A673 (cell line): Measurements from ENCODE around the gene EML2. TPM values are rescaled to one million over a fixed set of nuclear protein-coding genes. Genes with fewer than 3 reads are reported as not detected.
A peak's percentile ranks its signal among the peaks of the same experiment; 100 is the strongest.

Experiments used
- BruUV-seq: library from RNA; stranded (reverse); fragments of 400-500 nt; replicated peaks from 2 replicates; lab custom pipeline; 2021; lab: Mats Ljungman, UMichigan
- CTCF ChIA-PET: fragments of 300-600 bp; sonication (Branson Sonifier 250); formaldehyde crosslinking; loops from one replicate; lab custom pipeline; 2022; ENCODE audit warnings: antibody characterized with exemption; lab: Charles Lee
- POLR2A ChIA-PET: fragments of 300-600 bp; sonication (Branson Sonifier 250); formaldehyde crosslinking; loops from one replicate; lab custom pipeline; 2022; ENCODE audit warnings: antibody characterized with exemption; ENCODE audit not compliant: low non-redundant PET; lab: Charles Lee
- DNase-seq: peaks from one replicate; pipeline ENCODE4 v3.0.0-alpha.2; 2015; ENCODE audit warnings: low spot score
- H3K27ac ChIP-seq: fragments of 200-600 bp; sonication (generic); 2 replicates; pipeline ENCODE4 v1.5.1; 2016; ENCODE audit warnings: mixed run types, low read depth, mild to moderate bottlenecking, mixed read lengths, antibody characterized with exemption, low read length; ENCODE audit not compliant: poor library complexity, severe bottlenecking
- H3K27me3 ChIP-seq: fragments of 200-600 bp; sonication (generic); replicated peaks from 2 replicates; pipeline ENCODE4 v1.6.1; 2017; ENCODE audit warnings: mixed run types, low read depth, mild to moderate bottlenecking, mixed read lengths, antibody characterized with exemption, low read length; ENCODE audit not compliant: insufficient read depth, poor library complexity
- H3K36me3 ChIP-seq: fragments of 200-600 bp; sonication (generic); 2 replicates; pipeline ENCODE4 v1.6.1; 2016; ENCODE audit warnings: mixed run types, mild to moderate bottlenecking, mixed read lengths, antibody characterized with exemption, low read length; ENCODE audit not compliant: insufficient read depth, poor library complexity, severe bottlenecking
- H3K4me1 ChIP-seq: fragments of 200-600 bp; sonication (generic); 2 replicates; pipeline ENCODE4 v1.6.1; 2017; ENCODE audit warnings: mixed run types, mild to moderate bottlenecking, mixed read lengths, antibody characterized with exemption, low read length; ENCODE audit not compliant: insufficient read depth, poor library complexity, severe bottlenecking
- H3K4me3 ChIP-seq: fragments of 200-600 bp; sonication (generic); 2 replicates; pipeline ENCODE4 v1.5.1; 2016; ENCODE audit warnings: low read depth, mixed run types, mild to moderate bottlenecking, mixed read lengths, low read length; ENCODE audit not compliant: poor library complexity, severe bottlenecking
- H3K9me3 ChIP-seq: fragments of 200-600 bp; sonication (generic); 2 replicates; pipeline ENCODE4 v1.6.1; 2016; ENCODE audit warnings: mixed run types, low read depth, mild to moderate bottlenecking, mixed read lengths, antibody characterized with exemption, low read length; ENCODE audit not compliant: poor library complexity, severe bottlenecking
- EZH2 ChIP-seq: fragments of 200-600 bp; sonication (generic); IDR thresholded peaks from 2 replicates; pipeline ENCODE4 v1.6.1; 2017; ENCODE audit warnings: borderline replicate concordance, low read depth, mild to moderate bottlenecking, mixed read lengths, antibody characterized with exemption, low read length; ENCODE audit not compliant: poor library complexity, severe bottlenecking
- intact Hi-C: fragments of 100-400 bp; cut with micrococcal nuclease; formaldehyde crosslinking; loops from one replicate; pipeline ENCODE4 v1.10.0; 2022; ENCODE audit not compliant: unreplicated experiment
- total RNA-seq: library from RNA; stranded (reverse); gene quantifications from 2 replicates; pipeline ENCODE4 v1.2.3, GENCODE V29; 2021
- TF ChIP-seq, protein P1 (sequence below): fragments of 300-800, 200-600 bp; sonication (generic); conservative IDR thresholded peaks from 2 replicates; pipeline ENCODE4 v1.5.1; 2017; ENCODE audit warnings: low read depth, mild to moderate bottlenecking, antibody characterized with exemption, low read length, moderate library complexity, mixed read lengths

Gene EML2
- total RNA-seq, 1 experiment from 2014 or later, result 17.0 TPM

DNA sequence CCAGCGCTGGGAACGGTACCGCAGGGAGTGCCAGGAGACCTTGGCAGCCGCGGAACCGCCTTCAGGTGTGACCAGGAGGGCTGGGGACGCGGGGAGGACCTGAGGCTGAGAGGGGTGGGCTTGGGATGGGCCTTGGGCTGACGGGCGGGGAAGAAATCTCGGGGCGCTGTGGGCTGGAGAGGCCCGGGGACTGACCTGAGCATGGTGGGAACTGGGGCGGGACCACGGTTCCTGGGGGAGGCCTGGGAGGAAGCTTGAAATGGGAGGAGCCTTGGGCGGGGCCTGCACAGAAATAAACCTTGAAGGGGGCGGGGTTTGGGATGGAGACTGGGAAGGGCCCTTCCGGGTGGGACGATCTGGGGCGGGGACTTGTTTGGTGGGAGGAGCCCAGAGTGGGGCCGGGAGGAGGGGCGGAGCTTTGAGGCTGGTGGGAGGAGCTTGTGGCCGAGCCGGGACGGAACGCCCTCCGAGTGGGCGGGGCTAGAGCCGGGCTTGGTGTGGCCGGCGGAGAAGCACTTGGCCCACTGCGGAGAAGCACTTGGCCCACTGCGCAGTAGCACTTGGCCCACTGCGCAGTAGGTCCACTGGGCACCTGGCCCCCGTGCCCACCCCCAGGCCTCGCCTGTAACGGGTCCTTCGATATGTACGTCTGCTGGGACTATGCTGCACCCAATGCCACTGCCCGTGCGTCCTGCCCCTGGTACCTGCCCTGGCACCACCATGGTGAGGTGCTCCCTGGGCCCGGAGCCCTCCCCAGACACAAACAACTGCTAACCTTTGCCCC is 31.7 kb upstream of the EML2 start:
- peak; percentile 88 for DNase-seq
- Histone ChIP-seq H3K36me3 (no peaks in the 10 kb centered on the region), H3K27ac (no peak overlapping the region), H3K4me1 (peaks cover 15% of the 10 kb centered on the region), H3K9me3 (no peaks in the 10 kb centered on the region), H3K4me3 (peak overlapping the region; percentile 33), H3K27me3 (no peaks in the 10 kb centered on the region)
- CTCF ChIA-PET, result interaction anchor here (1.0 kb wide), 1 partner anchor 28 kb away, joined by 5 read pairs; no protein-coding TSS in a partner anchor
- POLR2A ChIA-PET, result no interaction called here
- intact Hi-C loops, result no loop called here
- BruUV-seq, result no TSS peak
- TF ChIP-seq, protein P1, sequence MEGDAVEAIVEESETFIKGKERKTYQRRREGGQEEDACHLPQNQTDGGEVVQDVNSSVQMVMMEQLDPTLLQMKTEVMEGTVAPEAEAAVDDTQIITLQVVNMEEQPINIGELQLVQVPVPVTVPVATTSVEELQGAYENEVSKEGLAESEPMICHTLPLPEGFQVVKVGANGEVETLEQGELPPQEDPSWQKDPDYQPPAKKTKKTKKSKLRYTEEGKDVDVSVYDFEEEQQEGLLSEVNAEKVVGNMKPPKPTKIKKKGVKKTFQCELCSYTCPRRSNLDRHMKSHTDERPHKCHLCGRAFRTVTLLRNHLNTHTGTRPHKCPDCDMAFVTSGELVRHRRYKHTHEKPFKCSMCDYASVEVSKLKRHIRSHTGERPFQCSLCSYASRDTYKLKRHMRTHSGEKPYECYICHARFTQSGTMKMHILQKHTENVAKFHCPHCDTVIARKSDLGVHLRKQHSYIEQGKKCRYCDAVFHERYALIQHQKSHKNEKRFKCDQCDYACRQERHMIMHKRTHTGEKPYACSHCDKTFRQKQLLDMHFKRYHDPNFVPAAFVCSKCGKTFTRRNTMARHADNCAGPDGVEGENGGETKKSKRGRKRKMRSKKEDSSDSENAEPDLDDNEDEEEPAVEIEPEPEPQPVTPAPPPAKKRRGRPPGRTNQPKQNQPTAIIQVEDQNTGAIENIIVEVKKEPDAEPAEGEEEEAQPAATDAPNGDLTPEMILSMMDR, result no peak
- TF ChIP-seq EZH2, result no peak

DNA sequence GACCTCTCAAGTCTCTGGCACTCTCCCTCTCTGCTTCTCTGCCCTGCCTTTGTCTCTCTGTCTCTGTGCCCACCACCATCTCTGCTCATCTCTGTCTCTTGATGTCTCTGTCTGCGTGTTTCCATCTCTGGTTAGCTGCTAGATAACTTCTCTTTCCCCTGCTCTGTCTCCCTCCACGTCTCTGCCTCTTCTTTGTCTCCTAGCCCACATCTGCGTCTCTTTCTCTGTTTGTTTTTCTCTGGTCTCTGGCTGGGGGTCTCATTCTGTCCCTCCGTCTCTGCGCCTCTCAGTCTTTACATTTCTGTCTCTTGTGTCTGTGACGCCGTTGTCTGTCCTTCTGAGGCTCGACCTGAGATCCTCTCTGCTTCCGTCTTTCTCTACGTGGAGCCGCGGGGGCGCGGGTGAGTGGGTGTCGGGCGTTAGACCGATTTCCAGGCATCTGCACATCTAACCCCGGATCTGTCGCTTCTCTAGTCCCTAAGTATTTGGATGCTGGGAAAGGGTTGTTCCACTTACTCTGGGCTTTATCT is 29.2 kb upstream of the EML2 start:
- no peak for DNase-seq
- no peak overlapping the region for H3K27ac ChIP-seq
- CTCF ChIA-PET, result no interaction called here
- intact Hi-C loops, result no loop called here
- TF ChIP-seq, protein P1, result no peak
- TF ChIP-seq EZH2, result no peak
- POLR2A ChIA-PET, result no interaction called here
- BruUV-seq, result no TSS peak
- H3K9me3 ChIP-seq, result no peaks in the 10 kb centered on the region
- no peaks in the 10 kb centered on the region for H3K27me3 ChIP-seq
- H3K4me3 ChIP-seq, result peak overlapping the region; percentile 53
- H3K36me3 ChIP-seq, result no peaks in the 10 kb centered on the region
- peaks cover 15% of the 10 kb centered on the region for H3K4me1 ChIP-seq

DNA sequence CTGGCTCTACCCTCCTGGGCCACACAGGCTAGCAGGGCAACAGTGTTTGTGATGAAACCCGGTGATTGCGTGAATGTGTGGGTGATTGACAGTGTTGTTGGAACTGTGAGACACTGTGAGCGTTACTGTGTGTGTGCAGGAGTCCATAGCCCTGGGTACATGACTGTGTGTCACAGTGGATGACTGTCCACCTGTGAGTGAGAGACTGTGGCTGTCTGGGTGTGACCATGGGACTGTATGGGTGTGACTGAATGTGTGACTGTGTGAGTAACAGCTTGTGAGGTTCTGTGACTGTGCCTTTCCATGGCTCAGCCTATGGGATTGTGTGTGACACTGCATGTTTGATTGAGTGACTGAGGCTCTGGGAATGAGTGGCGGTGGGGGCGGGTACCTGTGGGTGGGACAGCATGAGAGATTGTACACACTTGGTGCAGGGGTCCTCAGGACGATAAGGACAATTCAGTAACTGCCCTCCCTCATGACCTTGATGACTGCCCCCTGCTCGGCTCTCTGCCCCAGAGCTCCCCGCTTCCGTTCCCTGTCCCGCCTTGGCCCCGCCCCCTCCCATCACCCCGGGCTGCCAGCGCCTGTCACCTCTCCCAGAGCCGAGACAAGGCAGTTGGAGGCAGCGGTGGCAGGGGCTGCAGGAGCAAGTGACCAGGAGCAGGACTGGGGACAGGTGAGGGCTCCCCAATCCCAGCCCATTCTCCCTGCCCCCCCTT is 28.6 kb upstream of the EML2 start, which contains the start of gene GIPR:
TSS of gene GIPR (plus strand) at position 602 of the 722 bp plus-strand sequence. CDS start 1,300 bp downstream, outside the sequence.
- CTCF ChIA-PET, result no interaction called here
- POLR2A ChIA-PET, result no interaction called here

More for the DNA sequence above, 28.6 kb upstream of the EML2 start, which contains the start of gene GIPR:
- Histone ChIP-seq H3K9me3 (no peaks in the 10 kb centered on the region), H3K27me3 (no peaks in the 10 kb centered on the region), H3K4me3 (peak within 1 kb of the TSS; percentile 53), H3K36me3 (no peaks in the 10 kb centered on the region), H3K27ac (no peak within 1 kb of the TSS), H3K4me1 (peaks cover 15% of the 10 kb centered on the region)
- peak; percentile 54 for DNase-seq
- no TSS peak for BruUV-seq
- intact Hi-C loops, result no loop called here
- TF ChIP-seq, protein P1, result no peak
- TF ChIP-seq EZH2, result no peak
